ENCODE measurements around the gene AAK1.

GRCh38 chr2:69565431-69565839, 78.1 kb downstream of the AAK1 start:
- peak; percentile 92 for TF ChIP-seq CTCF (IDR thresholded peaks at IDR 0.05; ENCODE audit: low read depth, low read length, poor library complexity, severe bottlenecking)
- no peak for TF ChIP-seq EZH2phosphoT487 (IDR thresholded peaks at IDR 0.05; ENCODE audit: borderline replicate concordance, low read length)

Measured in DOHH2 (cell line).